GM19023 (cell line): ENCODE measurements around the gene NPAS1.
"Not testable (repeated sequence)": the region's sequence is repeated elsewhere in the genome, so short reads cannot be mapped to it uniquely, and the experiment has no call there.

Experiments
- ATAC-seq: cut with Tn5 transposase; IDR thresholded peaks from one replicate; pipeline ENCODE4 v1.9.1; 2021; ENCODE audit warnings: mild to moderate bottlenecking, moderate library complexity; ENCODE audit not compliant: unreplicated experiment

NPAS1 gene

DNA sequence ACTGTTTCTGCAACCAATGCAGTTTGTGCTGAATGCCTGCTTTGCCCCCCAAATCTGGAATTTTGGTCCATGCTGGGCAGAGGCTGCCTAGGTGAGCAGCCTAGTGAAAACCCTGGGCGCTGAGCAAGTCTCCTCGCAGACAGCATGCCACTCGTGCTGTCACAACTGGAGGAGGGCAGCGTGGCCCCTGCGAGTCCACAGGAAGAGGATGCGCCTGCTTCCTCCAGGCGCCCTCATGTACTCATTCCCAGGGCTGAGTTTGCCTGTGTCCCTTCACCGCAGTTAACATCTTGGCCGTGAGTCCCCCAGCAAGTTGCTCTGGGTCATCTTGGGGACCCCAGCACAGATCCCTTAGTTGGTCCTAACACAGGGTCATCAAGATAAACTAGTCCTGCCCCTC is 55.0 kb downstream of the NPAS1 start:
- ATAC-seq, result no peak

DNA sequence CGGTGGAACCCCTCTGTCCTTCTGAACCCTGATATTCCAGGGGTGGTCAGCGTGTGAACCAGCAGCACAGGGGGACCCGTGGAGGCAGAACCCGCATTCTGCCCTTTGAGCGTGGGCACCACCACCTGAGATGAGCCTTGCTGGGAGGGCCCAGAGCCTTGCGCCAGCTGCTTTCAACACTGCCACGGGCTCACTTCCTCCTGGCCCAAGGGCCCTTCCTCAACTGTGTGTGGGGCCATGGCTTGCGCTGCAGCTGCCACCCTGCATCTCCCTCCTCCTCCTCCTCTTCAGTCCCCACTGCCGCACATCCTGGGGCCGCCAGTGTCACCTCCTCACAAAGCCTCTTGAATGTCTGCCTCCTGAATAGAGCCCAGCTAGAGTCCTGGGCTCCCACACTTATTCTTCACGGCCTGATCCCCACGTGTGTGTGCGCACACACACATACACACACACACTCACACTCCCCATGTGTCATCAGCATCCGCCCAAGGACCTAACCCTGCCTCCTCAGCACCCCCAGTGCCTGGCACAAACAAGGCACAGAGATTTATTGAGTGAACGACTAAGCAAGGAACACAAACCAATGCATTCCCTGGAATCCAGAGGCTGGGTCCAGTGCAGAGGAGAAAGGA is 55.7 kb downstream of the NPAS1 start:
- no peak for ATAC-seq

DNA sequence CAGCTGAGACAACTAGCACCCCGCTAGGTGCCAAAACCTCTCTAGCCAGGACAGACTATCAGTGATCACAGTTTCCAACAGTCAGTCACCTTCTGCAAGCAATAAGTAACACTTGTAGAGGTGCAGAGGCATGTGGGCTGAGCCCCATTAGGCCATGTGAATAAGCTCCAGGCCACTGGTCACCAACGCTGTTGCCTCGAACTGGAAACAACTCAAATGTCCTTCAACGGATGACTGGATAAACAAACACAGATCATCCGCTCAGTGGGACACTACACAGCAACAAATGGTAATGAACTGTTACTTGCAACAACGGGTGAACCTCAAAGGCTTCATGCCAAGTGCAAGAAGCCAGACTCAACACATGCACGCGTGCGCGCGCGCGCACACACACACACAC is 56.3 kb downstream of the NPAS1 start:
- no peak for ATAC-seq

DNA sequence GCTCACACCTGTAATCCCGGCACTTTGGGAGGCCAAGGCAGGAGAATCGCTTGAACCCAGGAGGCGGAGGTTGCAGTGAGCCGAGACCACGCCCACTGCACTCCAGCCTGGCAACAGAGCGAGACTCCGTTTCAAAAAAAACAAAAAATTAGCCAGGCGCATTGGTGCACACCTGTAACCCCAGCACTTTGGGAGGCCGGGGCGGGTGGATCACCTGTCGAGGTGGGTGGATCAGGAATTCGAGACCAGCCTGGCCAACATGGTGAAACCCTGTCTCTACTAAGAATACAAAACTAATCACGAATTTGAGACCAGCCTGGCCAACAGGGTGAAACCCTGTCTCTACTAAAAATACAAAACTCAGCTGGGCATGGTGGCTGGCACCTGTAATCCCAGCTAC is 58.7 kb downstream of the NPAS1 start:
- not testable (repeated sequence) for ATAC-seq

DNA sequence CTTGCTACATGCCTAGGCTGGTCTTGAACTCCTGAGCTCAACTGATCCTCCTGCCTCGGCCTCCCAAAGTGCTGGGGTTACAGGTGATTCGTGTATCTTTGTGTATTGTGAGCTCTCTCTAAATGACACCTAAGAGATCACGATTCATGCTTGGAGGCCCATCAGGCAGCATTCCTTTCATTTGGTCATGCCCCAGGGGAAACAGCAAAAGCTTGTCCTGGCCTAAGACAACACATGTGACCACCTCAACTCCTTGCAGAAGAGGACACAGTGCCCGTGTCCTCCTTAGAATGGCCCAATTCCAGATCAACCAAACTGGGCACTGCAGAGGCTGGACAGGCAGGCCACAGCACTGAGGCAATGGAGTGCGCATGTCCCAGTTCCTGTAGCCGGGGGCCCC is 61.5 kb downstream of the NPAS1 start:
- no peak for ATAC-seq

DNA sequence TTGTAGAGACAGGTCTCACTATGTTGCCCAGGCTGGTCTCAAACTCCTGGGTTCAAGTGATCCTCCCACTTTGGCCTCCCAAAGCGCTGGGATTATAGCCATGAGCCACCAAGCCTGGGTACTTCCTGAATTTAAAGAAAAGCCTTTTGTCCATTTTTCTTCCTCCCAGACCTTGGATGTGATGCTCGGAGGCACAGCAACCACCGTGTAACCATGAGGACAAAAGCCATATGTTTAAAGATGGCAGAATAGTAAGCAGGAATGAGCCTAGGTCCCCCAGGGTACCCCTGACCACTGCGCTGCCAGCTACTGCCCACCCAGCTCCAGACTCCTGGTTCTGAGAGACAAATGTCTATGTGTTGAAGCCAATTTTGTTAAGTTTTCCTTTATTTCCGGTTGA is 62.9 kb downstream of the NPAS1 start:
- ATAC-seq, result no peak

DNA sequence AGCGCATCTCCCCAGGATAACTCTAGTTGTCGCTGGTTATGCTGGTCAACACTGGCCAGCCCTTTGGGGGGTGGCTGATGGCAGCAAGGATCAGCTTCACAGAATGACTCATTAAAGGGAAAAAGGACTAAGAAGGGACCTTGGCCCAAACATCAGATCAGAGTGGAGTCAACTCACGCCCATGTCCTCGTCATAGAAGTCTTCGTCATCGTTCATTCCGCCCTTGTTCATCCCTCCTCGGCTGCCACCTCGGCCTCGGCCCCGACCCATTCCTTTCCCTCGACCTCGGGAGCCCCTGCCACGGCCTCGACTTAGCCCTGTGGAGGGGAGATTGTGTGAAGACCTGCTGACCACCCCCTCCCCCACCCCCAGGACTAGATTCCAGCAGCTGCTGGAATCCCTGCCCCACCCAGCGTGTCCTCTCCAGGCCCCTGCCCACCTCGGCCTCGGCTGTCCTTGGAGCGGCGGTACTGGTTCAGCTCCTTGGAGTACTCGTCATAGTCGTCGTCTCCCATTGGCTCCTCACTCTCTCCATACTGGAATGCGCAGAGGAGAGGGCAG is 65.3 kb downstream of the NPAS1 start:
- no peak for ATAC-seq

DNA sequence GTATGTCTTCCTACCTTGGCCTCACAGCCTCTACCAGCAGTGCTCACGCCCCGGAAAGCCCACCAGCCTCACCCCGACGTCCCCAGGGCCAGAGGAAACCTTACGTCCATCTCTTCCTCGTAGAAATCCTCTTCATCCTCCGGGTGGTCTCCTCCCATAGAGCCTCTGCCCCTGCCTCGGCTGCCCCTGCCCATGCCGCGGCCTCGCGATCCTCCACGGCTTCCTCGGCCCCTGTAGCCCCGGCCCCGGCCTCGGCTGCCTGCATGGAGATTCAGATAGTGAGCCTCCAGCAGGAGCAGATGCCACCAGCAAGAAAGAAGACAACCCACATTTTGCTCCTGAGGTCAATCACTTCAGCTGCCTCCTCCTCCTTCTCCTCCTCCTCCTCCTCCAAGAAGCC is 66.6 kb downstream of the NPAS1 start:
- ATAC-seq, result no peak

DNA sequence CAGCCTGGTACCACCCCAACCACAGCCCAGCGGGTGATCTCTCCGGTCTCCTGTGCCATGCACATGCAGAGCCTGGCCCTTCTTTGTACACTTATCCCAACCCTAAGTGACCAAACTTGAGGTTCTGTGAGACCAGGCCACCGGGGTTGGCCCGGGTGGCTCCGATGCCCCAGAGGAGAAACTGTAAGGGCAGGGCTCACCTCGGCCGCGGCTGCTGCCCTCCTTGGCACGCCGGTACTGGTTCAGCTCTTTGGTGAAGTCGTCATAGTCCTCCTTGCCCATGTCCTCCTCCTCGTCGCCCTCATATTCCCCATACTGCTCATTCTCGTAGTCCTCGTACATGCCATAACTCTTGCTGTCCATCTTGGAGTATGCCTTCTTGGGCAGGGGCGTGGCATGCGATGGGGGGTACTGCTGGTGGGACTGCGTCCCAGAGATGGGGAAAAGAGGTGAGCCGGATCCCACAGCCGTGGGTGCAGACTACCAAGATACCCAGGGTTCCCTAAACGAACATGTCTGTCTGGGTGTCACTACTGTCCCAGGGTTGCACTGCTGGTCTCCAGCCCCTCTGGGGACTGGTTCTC is 70.2 kb downstream of the NPAS1 start:
- ATAC-seq, result no peak

DNA sequence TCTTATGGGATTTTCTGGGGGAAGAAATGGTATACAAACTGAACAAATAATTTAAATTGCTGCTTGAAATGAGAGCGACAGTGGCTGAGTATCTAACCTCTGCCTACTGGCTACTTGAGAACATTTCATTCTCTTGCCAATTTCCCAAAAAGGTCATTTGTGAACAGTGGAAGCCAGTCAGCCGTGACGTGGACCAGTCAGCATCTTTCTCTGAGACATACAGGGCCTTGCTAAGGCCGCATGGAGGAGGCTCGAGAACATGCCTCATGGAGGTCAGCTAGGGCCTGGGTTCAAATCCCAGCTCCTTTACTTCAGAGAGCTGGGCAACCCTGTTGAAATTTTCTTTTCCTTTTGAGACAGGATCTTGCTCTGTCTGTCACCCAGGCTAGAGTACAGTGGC is 73.6 kb downstream of the NPAS1 start:
- no peak for ATAC-seq

DNA sequence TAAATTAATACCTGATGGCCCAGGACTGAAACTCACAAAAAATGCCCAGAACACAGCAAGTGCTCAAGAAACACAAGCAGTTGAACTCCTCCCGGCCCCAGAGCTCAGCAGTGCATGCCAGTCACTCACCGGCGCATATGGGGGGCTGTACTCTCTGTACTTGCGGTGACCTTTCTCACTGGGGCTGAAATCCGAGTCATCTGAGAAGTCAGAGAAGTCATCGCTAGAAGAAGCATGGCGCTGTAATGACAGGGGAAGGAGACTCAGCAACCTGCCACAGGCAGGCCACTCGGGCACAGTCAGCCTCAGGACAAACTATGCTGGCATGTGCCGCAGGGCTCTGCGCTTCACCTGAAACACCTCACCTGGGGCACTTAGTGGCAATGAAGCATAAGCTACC is 74.2 kb downstream of the NPAS1 start:
- ATAC-seq, result peak; percentile 60

DNA sequence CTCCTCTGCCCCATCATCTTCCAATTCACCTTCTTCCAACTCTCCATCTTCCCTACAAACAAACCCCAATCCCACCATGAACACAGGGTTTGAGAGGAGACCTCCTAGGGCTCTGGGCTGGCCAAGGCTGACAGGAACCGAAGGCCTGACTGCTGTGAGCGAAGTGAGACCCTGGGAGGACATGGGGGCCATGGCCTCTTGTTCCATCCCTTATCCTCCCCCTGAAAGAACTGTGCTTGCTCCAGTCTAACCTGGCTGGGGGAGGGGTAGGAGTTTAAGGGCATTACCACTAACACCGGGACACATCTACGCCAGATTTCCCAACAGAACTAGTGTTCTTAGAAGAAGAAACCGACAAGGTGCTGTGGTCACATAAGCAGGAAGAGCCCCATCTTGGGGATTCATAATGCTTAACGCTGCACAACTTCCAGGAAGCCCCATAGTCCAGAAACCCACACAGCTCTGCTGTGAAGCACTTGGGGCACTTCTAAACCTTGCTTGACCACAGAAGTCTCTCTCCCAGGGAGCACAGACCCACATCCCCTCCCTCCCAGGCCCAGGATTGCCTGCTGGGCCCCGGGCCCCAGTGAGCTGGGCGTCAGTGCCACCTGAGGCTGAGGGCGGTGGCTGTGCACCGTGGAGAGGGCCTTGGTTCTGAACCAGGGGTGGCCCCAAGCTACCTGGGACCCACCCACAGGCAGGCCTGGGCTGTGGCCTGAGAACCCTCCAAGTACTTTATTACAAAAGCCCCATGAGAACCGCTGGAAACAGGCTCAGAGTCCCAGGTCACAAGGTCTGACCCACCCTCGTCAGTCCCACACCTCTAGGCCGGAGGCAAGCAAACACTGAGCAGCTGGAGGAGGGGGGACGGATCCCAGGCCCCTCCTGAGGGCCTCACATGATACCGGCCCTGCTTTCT is 75.2 kb downstream of the NPAS1 start:
- no peak for ATAC-seq
